ENCODE data around the gene KIAA0513.

DNA sequence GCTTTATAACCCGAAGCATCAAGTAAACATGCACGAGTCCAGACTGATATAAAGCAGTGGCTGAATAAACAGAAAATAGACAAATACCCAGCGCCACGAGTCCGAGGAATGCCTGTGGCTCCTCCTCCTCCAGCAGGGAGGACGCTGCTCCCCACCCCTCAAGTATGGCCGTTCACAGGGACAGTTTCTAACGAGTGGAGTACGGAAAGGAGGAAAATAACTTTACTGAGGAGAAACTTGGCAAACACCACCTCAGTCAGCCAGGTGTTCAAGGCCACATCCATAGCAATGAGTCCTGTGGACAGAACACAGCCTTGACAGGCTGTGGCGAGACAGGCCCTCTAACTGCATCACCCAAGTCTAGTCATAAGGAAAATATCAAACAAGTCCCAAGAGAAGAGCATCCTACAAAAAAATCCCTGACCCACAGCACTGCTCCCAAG is 25.5 kb upstream of the KIAA0513 start:
- TF ChIP-seq GATA3 (IDR thresholded peaks at IDR 0.05; ENCODE audit: low read depth, low read length), result no peak
- no peak for TF ChIP-seq GATA2 (IDR thresholded peaks at IDR 0.05; ENCODE audit: low read depth, low read length)

Data from SH-SY5Y (cell line).